OCI-LY7 (cell line): Measurements from ENCODE around the gene NDUFA12. TPM values are rescaled to one million over a fixed set of nuclear protein-coding genes. Genes with fewer than 3 reads are reported as not detected.

Source experiments
- BruUV-seq: library from RNA; stranded (reverse); fragments of 400-500 nt; replicated peaks from 2 replicates; lab custom pipeline; 2021; lab: Mats Ljungman, UMichigan
- CTCF ChIA-PET: fragments of 300-600 bp; sonication (Branson Sonifier 250); formaldehyde crosslinking; loops from one replicate; lab custom pipeline; 2022; ENCODE audit warnings: antibody characterized with exemption; ENCODE audit not compliant: unreplicated experiment; lab: Charles Lee
- POLR2A ChIA-PET: fragments of 300-600 bp; sonication (Branson Sonifier 250); formaldehyde crosslinking; loops from one replicate; lab custom pipeline; 2022; ENCODE audit warnings: antibody characterized with exemption; lab: Charles Lee
- DNase-seq: peaks from one replicate; pipeline ENCODE4 v3.0.0-alpha.2; 2015; ENCODE audit warnings: low spot score
- H2AFZ ChIP-seq: fragments of 200-600 bp; sonication (generic), shearing (Covaris generic); 2 replicates; pipeline ENCODE4 v1.6.1; 2014; ENCODE audit warnings: mild to moderate bottlenecking, antibody characterized with exemption, low read length, moderate library complexity
- H3K27ac ChIP-seq: fragments of 200-600 bp; sonication (generic); 2 replicates; pipeline ENCODE4 v1.5.1; 2014; ENCODE audit warnings: mixed run types, low read depth, mild to moderate bottlenecking, moderate library complexity, low read length, inconsistent platforms; ENCODE audit not compliant: poor library complexity, severe bottlenecking
- H3K36me3 ChIP-seq: fragments of 200-600 bp; sonication (generic); 2 replicates; pipeline ENCODE4 v1.6.1; 2014; ENCODE audit warnings: mild to moderate bottlenecking, antibody characterized with exemption, low read length, moderate library complexity, mixed read lengths; ENCODE audit not compliant: insufficient read depth
- H3K4me1 ChIP-seq: fragments of 200-600 bp; sonication (generic); 2 replicates; pipeline ENCODE4 v1.5.1; 2014; ENCODE audit warnings: mild to moderate bottlenecking, low read length; ENCODE audit not compliant: insufficient read depth, poor library complexity, severe bottlenecking
- H3K4me2 ChIP-seq: fragments of 200-600 bp; sonication (generic); 2 replicates; pipeline ENCODE4 v1.6.1; 2014; ENCODE audit warnings: mild to moderate bottlenecking, low read length
- H3K4me3 ChIP-seq: fragments of 200-600 bp; sonication (generic); 2 replicates; pipeline ENCODE4 v1.5.1; 2014; ENCODE audit warnings: mild to moderate bottlenecking, low read depth, low read length; ENCODE audit not compliant: poor library complexity, severe bottlenecking
- H3K79me2 ChIP-seq: fragments of 200-600 bp; sonication (generic); 2 replicates; pipeline ENCODE4 v1.6.1; 2016; ENCODE audit warnings: low read depth, mild to moderate bottlenecking, low read length, moderate library complexity, mixed read lengths; ENCODE audit not compliant: insufficient read depth
- H3K9me2 ChIP-seq: fragments of 200-600 bp; sonication (generic); 2 replicates; pipeline ENCODE4 v1.6.1; 2016; ENCODE audit warnings: mild to moderate bottlenecking, low read length, mixed read lengths; ENCODE audit not compliant: insufficient read depth
- H3K9me3 ChIP-seq: fragments of 200-600 bp; sonication (generic); 2 replicates; pipeline ENCODE4 v1.6.1; 2014; ENCODE audit warnings: mild to moderate bottlenecking, mixed run types, low read length, mixed read lengths
- H4K20me1 ChIP-seq: fragments of 200-600 bp; sonication (generic); 2 replicates; pipeline ENCODE4 v1.6.1; 2014; ENCODE audit warnings: mild to moderate bottlenecking, antibody characterized with exemption, low read length, moderate library complexity, mixed read lengths; ENCODE audit not compliant: insufficient read depth
- CTCF ChIP-seq: fragments of 200-600 bp; sonication (generic); conservative IDR thresholded peaks from 2 replicates; pipeline ENCODE4 v1.5.1; 2014; ENCODE audit warnings: mild to moderate bottlenecking, antibody characterized with exemption, low read length, moderate library complexity, mixed read lengths
- EZH2phosphoT487 ChIP-seq: fragments of 200-600 bp; sonication (generic); IDR thresholded peaks from 2 replicates; pipeline ENCODE4 v1.6.1; 2018; ENCODE audit warnings: low read depth, borderline replicate concordance, mild to moderate bottlenecking, mixed run types, antibody characterized with exemption, low read length, moderate library complexity, mixed read lengths
- intact Hi-C: fragments of 100-400 bp; cut with micrococcal nuclease; formaldehyde crosslinking; loops from one replicate; pipeline ENCODE4 v1.10.0; 2022; ENCODE audit not compliant: unreplicated experiment
- total RNA-seq, 2 experiments: library from RNA; depleted of rRNA in 1 of 2; stranded (reverse); fragments of >200 nt in 1 of 2; shearing (Covaris generic) in 1 of 2; gene quantifications; 2 replicates each; pipeline ENCODE4 v1.2.3, GENCODE V29; 2014 to 2022

The NDUFA12 gene
- total RNA-seq, 2 experiments from 2014 or later = 127 to 147 TPM

DNA sequence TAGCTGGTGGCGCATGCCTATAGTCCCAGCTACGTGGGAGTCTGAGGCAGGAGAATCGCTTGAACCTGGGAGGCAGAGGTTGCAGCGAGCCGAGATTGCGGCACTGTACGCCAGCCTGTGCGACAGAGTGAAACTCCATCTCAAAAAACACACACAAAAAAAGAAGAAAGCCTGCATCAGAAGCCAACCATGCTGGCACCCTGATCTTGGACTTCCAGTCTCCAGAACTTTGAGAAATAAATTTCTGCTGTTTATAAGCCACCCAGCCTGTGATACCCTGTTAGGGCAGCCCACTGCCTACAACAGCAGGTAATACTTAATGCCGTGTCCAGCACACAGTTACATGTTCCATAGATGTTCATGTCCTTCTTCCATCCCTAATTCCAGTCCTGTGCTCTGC lies 62.7 kb downstream of the NDUFA12 start:
- intact Hi-C loops = no loop called here
- BruUV-seq = no TSS peak
- Histone ChIP-seq H3K4me1 (peaks cover 6% of the 10 kb centered on the region), H3K4me2 (no peak overlapping the region), H3K4me3 (no peak overlapping the region), H3K9me2 (no peaks in the 10 kb centered on the region), H2AFZ (no peak overlapping the region), H3K79me2 (no peaks in the 10 kb centered on the region), H3K27ac (no peak overlapping the region), H4K20me1 (no peaks in the 10 kb centered on the region), H3K36me3 (no peaks in the 10 kb centered on the region), H3K9me3 (no peaks in the 10 kb centered on the region)
- TF ChIP-seq CTCF (no peak), EZH2phosphoT487 (no peak)
- CTCF ChIA-PET = no interaction called here
- DNase-seq = no peak
- POLR2A ChIA-PET = interaction anchor here (0.6 kb wide), 2 partner anchors 28 to 41 kb away, joined by 3 read pairs; no protein-coding TSS in a partner anchor

DNA sequence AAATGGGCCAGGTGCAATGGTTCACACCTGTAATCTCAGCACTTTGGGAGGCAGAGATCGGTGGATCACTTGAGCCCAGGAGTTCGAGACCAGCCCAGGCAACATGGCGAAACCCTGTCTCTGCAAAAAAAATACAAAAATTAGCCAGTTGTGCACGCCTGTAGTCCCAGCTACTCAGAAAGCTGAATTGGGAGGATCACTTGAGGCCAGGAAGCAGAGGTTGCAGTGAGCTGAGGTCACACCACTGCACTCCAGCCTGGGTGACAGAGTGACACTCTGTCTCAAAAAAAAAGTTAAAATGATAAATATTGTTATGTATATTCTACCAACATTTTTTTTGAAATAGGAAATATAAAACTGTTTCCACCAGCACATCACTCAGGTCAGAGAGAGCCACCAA lies 64.9 kb downstream of the NDUFA12 start:
- Histone ChIP-seq H3K9me3 (no peaks in the 10 kb centered on the region), H3K79me2 (no peaks in the 10 kb centered on the region), H3K9me2 (no peaks in the 10 kb centered on the region), H3K36me3 (no peaks in the 10 kb centered on the region), H3K4me3 (no peak overlapping the region), H2AFZ (no peak overlapping the region), H3K27ac (no peak overlapping the region), H3K4me2 (no peak overlapping the region), H4K20me1 (no peaks in the 10 kb centered on the region), H3K4me1 (peaks cover 2% of the 10 kb centered on the region)
- TF ChIP-seq EZH2phosphoT487 (no peak), CTCF (no peak)
- intact Hi-C loops = no loop called here
- POLR2A ChIA-PET = interaction anchor here (0.6 to 1.1 kb wide), 3 partner anchors 83 to 415 kb away, joined by 3 to 4 read pairs (median 4); no protein-coding TSS in a partner anchor
- CTCF ChIA-PET = no interaction called here
- no peak for DNase-seq
- no TSS peak for BruUV-seq

DNA sequence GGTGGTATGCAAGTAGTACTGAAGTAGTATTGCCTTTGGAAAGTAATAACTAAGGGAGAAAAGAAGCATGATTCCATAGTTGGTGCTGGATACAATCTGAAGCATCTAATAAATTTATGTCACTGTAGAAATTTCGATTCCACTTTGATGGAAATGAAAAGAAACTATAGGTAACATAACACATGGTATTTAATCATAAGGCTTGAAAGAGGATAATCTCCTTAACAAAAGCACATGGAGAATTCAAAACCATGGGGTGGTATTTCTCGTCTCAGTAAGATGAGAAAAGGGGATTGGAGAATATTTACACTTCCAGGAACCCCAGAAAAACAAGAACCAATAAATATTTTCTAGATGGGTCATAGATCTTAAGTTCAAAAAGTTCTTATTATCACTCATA lies 72.7 kb downstream of the NDUFA12 start:
- Histone ChIP-seq H3K79me2 (no peaks in the 10 kb centered on the region), H3K9me3 (no peaks in the 10 kb centered on the region), H3K4me2 (no peak overlapping the region), H3K36me3 (no peaks in the 10 kb centered on the region), H3K9me2 (no peaks in the 10 kb centered on the region), H4K20me1 (no peaks in the 10 kb centered on the region), H2AFZ (no peak overlapping the region), H3K4me1 (no peaks in the 10 kb centered on the region), H3K4me3 (no peak overlapping the region), H3K27ac (no peak overlapping the region)
- DNase-seq = no peak
- BruUV-seq = no TSS peak
- ChIA-PET CTCF (no interaction called here), POLR2A (interaction anchor here (1.5 kb wide), 1 partner anchor 18 kb away, joined by 3 read pairs; no protein-coding TSS in a partner anchor)
- no peak for TF ChIP-seq EZH2phosphoT487
- intact Hi-C loops = no loop called here
